ENCODE data around the gene CELA1. TPM values are rescaled to one million over a fixed set of nuclear protein-coding genes. Genes with fewer than 3 reads are reported as not detected.

The CELA1 gene
- total RNA-seq (2021): not detected in 3 replicates
- Bru-seq, nascent RNA: percentile 2 among the genes with signal in this experiment
- long read RNA-seq, experiment 1: 0 reads
- long read RNA-seq, experiment 2: 0 reads
- long read RNA-seq, experiment 3: 0 reads

- H3K36me3 Mint-ChIP-seq: no peaks in the 10 kb centered on the region
- ATAC-seq (no peak), DNase-seq (ENCODE audit: low spot score) (no peak)
- CTCF ChIA-PET: interaction anchor here (0.5 kb wide), 1 partner anchor 74 kb away, joined by 3 read pairs; no protein-coding TSS in a partner anchor
- no peaks in the 10 kb centered on the region for H3K9me3 Mint-ChIP-seq
- H3K27ac Mint-ChIP-seq: peak within 1 kb of the TSS; percentile 80; the same call in 1 of the 2 replicates
- TF ChIP-seq HMGA2 (CRISPR knock-in tag; IDR thresholded peaks at IDR 0.05): no peak
- no peak for TF ChIP-seq ZNF671 (CRISPR knock-in tag; IDR thresholded peaks at IDR 0.05)
- TF ChIP-seq ZNF219 (CRISPR knock-in tag; IDR thresholded peaks at IDR 0.05; ENCODE audit: borderline replicate concordance): no peak
- TF ChIP-seq GTF2I (CRISPR knock-in tag; conservative IDR thresholded peaks at IDR 0.05): no peak
- no peak for TF ChIP-seq CREB1 (CRISPR knock-in tag; IDR thresholded peaks at IDR 0.05)
- no peak for TF ChIP-seq RORB (CRISPR knock-in tag; IDR thresholded peaks at IDR 0.05)
- TF ChIP-seq AR (CRISPR knock-in tag; IDR thresholded peaks at IDR 0.05): no peak
- no peak for TF ChIP-seq ZNF232 (CRISPR knock-in tag; IDR thresholded peaks at IDR 0.05)
- no peak for TF ChIP-seq CTCF (IDR thresholded peaks at IDR 0.05)
- no peak for TF ChIP-seq ETV6 (CRISPR knock-in tag; IDR thresholded peaks at IDR 0.05)
- TF ChIP-seq ZNF512 (CRISPR knock-in tag; IDR thresholded peaks at IDR 0.05; ENCODE audit: borderline replicate concordance): no peak
- TF ChIP-seq ATF2 (CRISPR knock-in tag; IDR thresholded peaks at IDR 0.05; ENCODE audit: borderline replicate concordance, low read depth): no peak
- TF ChIP-seq GRHL2 (CRISPR knock-in tag; IDR thresholded peaks at IDR 0.05; ENCODE audit: insufficient replicate concordance, severe bottlenecking): no peak
- POLR2A ChIA-PET: no interaction called here
- H3K27me3 Mint-ChIP-seq (ENCODE audit: low read depth): no peaks in the 10 kb centered on the region; the same call in 1 of the 2 replicates
- peaks cover 5% of the 10 kb centered on the region for H3K4me1 Mint-ChIP-seq
- H3K4me3 Mint-ChIP-seq: no peak within 1 kb of the TSS
These were observed at the start of gene CELA1 for GRCh38 chr12:51346581-51346980. Gene CELA1 (minus strand): TSS chr12:51346679. CDS start chr12:51346638, 41 bp downstream.

- ChIA-PET POLR2A (no interaction called here), CTCF (no interaction called here)
- Mint-ChIP-seq H3K4me1 (peaks cover 29% of the 10 kb centered on the region), H3K27ac (no peak overlapping the region), H3K27me3 (ENCODE audit: low read depth) (no peaks in the 10 kb centered on the region), H3K4me3 (no peak overlapping the region), H3K36me3 (peaks cover 10% of the 10 kb centered on the region; the same call in 1 of the 2 replicates), H3K9me3 (no peaks in the 10 kb centered on the region)
- DNase-seq (ENCODE audit: low spot score): no peak
- no peak for TF ChIP-seq HMGA2 (CRISPR knock-in tag; IDR thresholded peaks at IDR 0.05)
- TF ChIP-seq E2F4 (CRISPR knock-in tag; IDR thresholded peaks at IDR 0.05; ENCODE audit: borderline replicate concordance, low read depth): no peak
- TF ChIP-seq NR3C1 (CRISPR knock-in tag; conservative IDR thresholded peaks at IDR 0.05; ENCODE audit: low read depth): no peak
- peak; percentile 28; the same call in 1 of the 2 replicates for TF ChIP-seq ZNF121 (CRISPR knock-in tag; IDR thresholded peaks at IDR 0.05)
- no peak for TF ChIP-seq ZNF317 (CRISPR knock-in tag; IDR thresholded peaks at IDR 0.05; ENCODE audit: borderline replicate concordance, low read depth)
- ATAC-seq: no peak
These were observed 49.1 kb upstream of the CELA1 start for GRCh38 chr12:51395283-51396230.
